Measurements from ENCODE around the gene PYHIN1. TPM values are rescaled to one million over a fixed set of nuclear protein-coding genes. Genes with fewer than 3 reads are reported as not detected.

Gene PYHIN1
- total RNA-seq, 1 donor from 2014 or later: not detected

DNA sequence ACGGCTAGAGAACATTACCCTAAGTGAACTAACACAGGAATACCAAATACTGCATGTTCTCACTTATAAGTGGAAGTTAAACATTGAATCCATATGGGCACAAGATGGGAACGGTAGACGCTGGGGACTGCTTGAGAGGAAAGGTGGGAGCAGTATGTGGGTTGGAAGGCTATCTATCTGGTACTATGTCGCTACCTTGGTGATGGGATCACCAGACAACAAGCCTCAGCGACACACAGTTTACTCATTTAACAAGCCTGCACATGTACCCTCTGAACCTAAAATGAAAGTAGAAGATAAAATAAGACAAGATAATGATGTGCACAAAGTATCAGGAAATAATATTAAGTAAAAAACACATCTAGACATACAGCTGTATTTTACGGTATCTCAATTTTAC lies 819 bp downstream of the PYHIN1 start:
- no peak for DNase-seq (ENCODE audit: low read depth)
- TF ChIP-seq, protein P1, sequence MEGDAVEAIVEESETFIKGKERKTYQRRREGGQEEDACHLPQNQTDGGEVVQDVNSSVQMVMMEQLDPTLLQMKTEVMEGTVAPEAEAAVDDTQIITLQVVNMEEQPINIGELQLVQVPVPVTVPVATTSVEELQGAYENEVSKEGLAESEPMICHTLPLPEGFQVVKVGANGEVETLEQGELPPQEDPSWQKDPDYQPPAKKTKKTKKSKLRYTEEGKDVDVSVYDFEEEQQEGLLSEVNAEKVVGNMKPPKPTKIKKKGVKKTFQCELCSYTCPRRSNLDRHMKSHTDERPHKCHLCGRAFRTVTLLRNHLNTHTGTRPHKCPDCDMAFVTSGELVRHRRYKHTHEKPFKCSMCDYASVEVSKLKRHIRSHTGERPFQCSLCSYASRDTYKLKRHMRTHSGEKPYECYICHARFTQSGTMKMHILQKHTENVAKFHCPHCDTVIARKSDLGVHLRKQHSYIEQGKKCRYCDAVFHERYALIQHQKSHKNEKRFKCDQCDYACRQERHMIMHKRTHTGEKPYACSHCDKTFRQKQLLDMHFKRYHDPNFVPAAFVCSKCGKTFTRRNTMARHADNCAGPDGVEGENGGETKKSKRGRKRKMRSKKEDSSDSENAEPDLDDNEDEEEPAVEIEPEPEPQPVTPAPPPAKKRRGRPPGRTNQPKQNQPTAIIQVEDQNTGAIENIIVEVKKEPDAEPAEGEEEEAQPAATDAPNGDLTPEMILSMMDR (conservative IDR thresholded peaks at IDR 0.05; ENCODE audit: low read depth, low read length): no peak
- no peak overlapping the region for H3K4me3 ChIP-seq (ENCODE audit: low read depth, low read length)

DNA sequence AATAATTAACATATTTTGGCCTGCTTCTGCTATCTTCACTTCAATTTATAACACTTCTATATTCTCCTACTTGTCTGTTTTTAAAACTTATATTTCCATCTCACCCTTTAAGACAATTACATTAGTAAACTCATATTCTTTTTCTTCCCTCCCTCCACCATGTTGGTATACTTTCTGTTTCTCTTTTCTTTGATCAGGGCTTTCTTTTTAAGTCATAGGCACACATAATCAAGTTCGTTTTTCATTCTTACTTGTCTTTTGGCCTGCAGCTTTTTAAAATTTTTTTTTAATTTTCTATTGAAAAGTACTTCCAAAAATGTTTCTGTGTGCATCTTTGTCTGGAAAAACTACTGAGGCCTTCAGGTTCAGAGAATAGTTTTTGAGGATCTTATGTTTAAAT lies 2.3 kb downstream of the PYHIN1 start:
- TF ChIP-seq, protein P1 (conservative IDR thresholded peaks at IDR 0.05; ENCODE audit: low read depth, low read length): no peak
- H3K4me3 ChIP-seq (ENCODE audit: low read depth, low read length): no peak overlapping the region
- DNase-seq (ENCODE audit: low read depth): no peak

DNA sequence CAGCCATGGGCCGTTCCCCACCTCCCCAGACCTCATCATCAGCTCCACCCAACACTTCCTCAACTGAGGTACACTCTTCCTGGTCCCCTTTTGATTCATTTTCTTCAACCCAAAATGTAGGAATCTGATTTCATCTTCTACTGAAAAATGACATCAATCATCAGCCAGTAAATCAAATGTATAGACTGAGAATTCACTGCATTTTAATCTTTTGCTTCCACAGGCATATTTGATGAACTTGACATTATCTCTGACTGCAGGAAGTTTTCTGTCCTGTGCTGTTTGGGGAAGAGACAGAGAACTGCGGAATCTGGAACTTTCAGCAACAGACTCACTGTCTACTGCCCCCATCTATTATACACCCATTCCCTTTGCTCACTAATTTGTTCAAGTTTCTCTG lies 7.8 kb downstream of the PYHIN1 start:
- no peak for DNase-seq (ENCODE audit: low read depth)
- H3K4me3 ChIP-seq (ENCODE audit: low read depth, low read length): no peak overlapping the region
- TF ChIP-seq, protein P1 (conservative IDR thresholded peaks at IDR 0.05; ENCODE audit: low read depth, low read length): no peak

DNA sequence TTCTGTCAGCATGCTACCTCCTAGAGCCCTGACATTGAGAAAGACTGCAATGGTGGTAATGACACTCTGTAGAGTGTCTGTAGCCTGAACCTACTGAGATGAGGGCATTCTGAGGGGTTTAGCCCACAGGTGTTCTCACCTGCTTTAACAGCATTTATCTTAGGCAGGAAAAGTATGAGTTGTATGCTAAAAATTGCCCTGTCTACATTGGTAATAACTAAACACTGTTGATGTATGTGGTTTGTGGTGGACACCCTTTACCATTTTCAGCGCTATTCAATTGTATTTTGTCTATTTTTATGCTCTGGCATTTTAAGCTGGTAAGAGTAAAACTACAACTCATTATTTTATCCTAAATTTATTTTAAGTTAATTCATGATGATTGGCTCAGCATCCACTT lies 10.0 kb downstream of the PYHIN1 start:
- DNase-seq (ENCODE audit: low read depth): no peak
- no peak overlapping the region for H3K4me3 ChIP-seq (ENCODE audit: low read depth, low read length)
- TF ChIP-seq, protein P1 (conservative IDR thresholded peaks at IDR 0.05; ENCODE audit: low read depth, low read length): no peak

DNA sequence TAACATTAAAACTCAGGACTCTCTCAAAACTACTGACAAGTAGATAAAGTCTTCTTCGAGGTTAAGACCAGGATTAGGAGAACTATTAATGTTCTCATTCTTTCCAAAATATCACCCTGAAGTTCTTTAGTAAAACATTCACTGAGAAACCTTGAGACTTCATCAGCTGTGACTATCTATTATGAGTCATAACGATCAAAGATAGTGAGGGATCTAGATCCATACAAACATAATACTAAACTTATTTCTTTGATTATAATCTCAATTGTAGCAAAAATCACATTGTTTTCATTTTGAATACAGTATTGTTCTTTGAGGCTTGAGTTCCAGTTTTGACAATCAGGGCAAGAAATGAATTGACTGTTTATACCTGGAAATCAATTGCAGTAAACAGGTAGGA lies 11.1 kb downstream of the PYHIN1 start:
- DNase-seq (ENCODE audit: low read depth): no peak
- H3K4me3 ChIP-seq (ENCODE audit: low read depth, low read length): no peak overlapping the region
- TF ChIP-seq, protein P1 (conservative IDR thresholded peaks at IDR 0.05; ENCODE audit: low read depth, low read length): no peak

DNA sequence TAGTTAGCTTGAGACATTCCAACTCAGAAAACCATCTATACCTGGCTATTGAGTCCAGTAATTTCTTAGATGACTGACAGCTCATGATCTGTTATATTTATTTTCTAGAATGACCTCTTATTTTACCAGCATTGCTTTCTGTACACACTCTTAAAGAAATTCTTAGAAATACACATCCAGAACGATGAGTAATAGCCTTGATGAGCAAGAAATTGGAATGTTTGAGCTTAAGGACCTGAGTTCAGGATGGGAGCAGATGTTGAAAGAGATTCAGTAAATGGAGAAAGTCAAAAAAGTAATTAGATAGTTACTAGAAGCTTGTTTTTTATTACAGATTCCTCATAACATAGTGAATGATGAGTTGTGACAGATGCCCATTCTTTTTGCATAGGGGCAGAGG lies 11.7 kb downstream of the PYHIN1 start:
- no peak overlapping the region for H3K4me3 ChIP-seq (ENCODE audit: low read depth, low read length)
- TF ChIP-seq, protein P1 (conservative IDR thresholded peaks at IDR 0.05; ENCODE audit: low read depth, low read length): no peak
- no peak for DNase-seq (ENCODE audit: low read depth)

DNA sequence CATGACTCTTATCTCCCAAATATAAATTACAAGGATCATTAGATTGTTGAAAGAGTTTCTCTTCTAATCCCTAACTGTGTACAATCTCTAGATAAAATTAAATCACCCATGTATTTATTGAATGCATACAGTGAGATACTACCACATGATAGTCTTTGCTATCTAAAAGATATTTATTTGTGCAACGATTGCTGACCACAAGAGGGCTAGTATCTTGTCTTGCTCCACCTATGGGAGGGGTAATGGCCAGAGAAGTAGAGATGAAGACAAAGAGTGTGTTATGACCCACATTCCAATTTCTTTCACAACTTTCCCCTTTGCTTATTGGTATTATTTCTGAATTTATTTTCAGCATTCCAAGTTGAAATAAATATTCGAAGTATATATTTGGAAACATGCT lies 13.7 kb downstream of the PYHIN1 start:
- no peak overlapping the region for H3K4me3 ChIP-seq (ENCODE audit: low read depth, low read length)
- TF ChIP-seq, protein P1 (conservative IDR thresholded peaks at IDR 0.05; ENCODE audit: low read depth, low read length): no peak
- DNase-seq (ENCODE audit: low read depth): no peak
